ENCODE results near the gene ROBO2.

- TF ChIP-seq CTCF (conservative IDR thresholded peaks at IDR 0.05; ENCODE audit: low read depth in 2 of 2) (no peak), POLR2AphosphoS5 (IDR thresholded peaks at IDR 0.05; ENCODE audit: low read depth) (no peak), EZH2phosphoT487 (IDR thresholded peaks at IDR 0.05; ENCODE audit: unreplicated experiment) (no peak), EZH2 (IDR thresholded peaks at IDR 0.05; ENCODE audit: low read depth, unreplicated experiment) (no peak), JUNB (IDR thresholded peaks at IDR 0.05; ENCODE audit: unreplicated experiment) (no peak), NANOG (IDR thresholded peaks at IDR 0.05; ENCODE audit: borderline replicate concordance) (no peak), CREB1 (CRISPR knock-in tag; IDR thresholded peaks at IDR 0.05; ENCODE audit: low read depth) (no peak), ZNF331 (CRISPR knock-in tag; IDR thresholded peaks at IDR 0.05; ENCODE audit: low read depth) (no peak), STAT1 (IDR thresholded peaks at IDR 0.05; ENCODE audit: unreplicated experiment) (no peak)
- TF ChIP-seq, protein P1, sequence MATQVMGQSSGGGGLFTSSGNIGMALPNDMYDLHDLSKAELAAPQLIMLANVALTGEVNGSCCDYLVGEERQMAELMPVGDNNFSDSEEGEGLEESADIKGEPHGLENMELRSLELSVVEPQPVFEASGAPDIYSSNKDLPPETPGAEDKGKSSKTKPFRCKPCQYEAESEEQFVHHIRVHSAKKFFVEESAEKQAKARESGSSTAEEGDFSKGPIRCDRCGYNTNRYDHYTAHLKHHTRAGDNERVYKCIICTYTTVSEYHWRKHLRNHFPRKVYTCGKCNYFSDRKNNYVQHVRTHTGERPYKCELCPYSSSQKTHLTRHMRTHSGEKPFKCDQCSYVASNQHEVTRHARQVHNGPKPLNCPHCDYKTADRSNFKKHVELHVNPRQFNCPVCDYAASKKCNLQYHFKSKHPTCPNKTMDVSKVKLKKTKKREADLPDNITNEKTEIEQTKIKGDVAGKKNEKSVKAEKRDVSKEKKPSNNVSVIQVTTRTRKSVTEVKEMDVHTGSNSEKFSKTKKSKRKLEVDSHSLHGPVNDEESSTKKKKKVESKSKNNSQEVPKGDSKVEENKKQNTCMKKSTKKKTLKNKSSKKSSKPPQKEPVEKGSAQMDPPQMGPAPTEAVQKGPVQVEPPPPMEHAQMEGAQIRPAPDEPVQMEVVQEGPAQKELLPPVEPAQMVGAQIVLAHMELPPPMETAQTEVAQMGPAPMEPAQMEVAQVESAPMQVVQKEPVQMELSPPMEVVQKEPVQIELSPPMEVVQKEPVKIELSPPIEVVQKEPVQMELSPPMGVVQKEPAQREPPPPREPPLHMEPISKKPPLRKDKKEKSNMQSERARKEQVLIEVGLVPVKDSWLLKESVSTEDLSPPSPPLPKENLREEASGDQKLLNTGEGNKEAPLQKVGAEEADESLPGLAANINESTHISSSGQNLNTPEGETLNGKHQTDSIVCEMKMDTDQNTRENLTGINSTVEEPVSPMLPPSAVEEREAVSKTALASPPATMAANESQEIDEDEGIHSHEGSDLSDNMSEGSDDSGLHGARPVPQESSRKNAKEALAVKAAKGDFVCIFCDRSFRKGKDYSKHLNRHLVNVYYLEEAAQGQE (IDR thresholded peaks at IDR 0.05; ENCODE audit: unreplicated experiment), result no peak
These were observed 286.7 kb downstream of the ROBO2 start for GRCh38 chr3:77326586-77326985.
